MV-4-11 (cell line): ENCODE data around the gene COL24A1.

Source experiments
- DNase-seq: peaks from one replicate; lab custom pipeline; 2025; lab: John Stamatoyannopoulos, UW

COL24A1 gene

DNA sequence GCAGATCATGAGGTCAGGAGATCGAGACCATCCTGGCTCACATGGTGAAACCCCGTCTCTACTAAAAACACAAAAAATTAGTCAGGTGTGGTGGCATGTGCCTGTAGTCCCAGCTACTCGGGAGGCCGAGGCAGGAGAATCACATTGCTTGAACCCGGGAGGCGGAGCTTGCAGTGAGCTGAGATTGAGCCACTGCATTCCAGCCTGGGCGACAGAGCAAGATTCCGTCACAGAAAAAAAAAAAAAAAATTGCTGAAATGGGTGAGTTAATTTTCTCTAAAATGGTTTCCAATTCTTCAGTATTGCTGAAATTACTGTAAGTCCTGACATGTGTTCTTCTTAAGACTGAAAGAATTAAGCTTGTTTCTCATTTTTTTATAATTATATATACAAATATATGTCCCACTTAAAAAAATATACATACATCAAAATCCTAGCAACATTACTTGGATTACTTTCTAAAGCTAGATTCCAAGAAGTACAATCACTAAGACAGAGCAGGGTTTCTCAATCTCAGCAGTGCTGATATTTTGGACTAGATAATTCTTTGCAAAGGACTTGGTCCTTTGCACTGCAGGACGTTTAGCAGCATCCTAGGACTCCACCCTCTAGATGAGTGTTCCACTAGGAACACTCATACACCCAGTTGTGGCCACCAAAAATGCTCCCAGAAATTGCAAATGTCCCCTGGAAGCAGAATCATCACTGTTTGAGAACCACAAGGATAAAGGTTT, 473.1 kb downstream of the COL24A1 start:
- no peak for DNase-seq

DNA sequence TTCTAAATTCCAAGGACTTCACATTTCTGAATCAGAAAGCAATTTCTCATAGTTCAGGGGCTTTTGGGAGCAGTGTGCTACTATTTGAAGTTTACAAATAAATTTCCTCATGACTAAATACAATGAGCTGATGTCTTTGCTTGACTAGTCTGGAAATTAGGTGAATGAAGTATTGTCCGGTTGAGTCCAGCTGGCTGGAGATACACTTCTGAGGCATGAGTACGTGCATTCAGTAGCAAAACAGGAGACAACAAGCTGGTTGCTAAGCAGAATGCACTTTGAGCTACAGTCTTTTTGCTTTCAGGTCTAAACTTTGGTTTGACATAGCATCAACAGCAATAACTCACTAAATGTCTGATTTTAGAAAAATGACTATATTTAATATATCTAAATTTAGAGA, 475.5 kb downstream of the COL24A1 start:
- no peak for DNase-seq
